CD4-positive, alpha-beta T cell treated with Interleukin-17A for 4 hours (primary cell): ENCODE measurements around the gene ERAL1.
"Not testable (repeated sequence)": the region's sequence is repeated elsewhere in the genome, so short reads cannot be mapped to it uniquely, and the experiment has no call there.

Experiments used
- DNase-seq: peaks from one replicate; pipeline ENCODE4 v3.0.0-alpha.2; 2020; ENCODE audit warnings: mixed read lengths

Gene ERAL1

DNA sequence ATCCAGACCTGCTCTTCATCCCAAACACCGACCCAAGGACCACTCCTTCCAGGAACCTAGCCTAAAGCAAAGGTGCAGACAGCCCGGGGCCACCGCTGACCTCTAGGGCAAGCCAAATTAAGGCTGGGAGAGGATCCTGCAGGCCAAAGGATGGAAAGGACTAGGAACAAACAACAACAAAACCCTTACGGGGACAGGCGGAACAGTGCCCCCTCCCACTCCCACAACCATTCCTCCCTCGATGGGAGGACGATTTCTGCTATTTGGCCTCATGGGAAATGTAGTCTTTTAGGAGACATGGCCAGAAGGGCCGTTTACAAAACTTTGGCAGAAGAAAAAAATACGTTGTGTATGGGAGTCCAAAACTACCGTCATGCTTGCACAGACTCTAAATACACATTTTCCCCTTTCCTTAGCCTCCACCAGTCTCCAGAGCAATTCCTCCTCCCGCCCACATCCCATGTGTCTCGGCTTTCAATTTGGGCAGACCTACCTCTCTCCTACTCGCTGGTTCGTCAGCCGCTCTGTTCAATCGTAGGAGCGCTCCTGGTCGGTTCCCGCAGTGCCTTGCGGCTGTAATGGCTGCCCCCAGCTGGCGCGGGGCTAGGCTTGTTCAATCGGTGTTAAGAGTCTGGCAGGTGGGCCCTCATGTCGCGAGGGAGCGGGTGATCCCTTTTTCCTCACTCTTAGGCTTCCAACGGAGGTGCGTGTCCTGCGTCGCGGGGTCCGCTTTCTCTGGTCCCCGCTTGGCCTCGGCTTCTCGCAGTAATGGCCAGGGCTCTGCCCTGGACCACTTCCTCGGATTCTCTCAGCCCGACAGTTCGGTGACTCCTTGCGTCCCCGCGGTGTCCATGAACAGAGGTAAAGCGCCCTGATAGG is at the start of gene ERAL1:
TSS of gene ERAL1 (plus strand) at position 560 of the 879 bp plus-strand sequence. CDS start at position 579, 19 bp downstream.
- DNase-seq, result peak; percentile 83

GRCh38 chr17:28807925-28808634 is 46.7 kb upstream of the ERAL1 start:
- DNase-seq, result no peak

GRCh38 chr17:28810437-28810836 is 44.4 kb upstream of the ERAL1 start:
- DNase-seq, result no peak

DNA sequence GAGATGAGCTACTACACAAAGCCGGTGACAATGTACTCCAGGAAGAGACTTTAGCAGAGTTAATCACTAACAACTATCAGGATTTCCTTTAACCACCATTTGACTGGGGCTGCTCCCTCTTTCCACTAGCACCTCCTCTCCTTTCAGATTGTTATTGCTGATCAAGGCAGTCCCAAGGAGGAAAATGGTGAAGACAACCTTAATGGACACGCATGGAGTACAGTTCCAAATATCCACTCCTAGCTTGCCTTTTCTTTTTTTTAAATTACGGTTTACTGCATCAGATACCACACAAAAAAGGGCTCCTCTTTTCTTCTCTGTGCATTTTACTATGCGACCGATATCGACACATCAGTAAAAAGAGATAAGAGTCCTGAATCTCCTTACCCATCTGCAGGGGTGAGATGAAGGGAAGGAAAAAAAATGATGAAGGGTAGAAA is 43.1 kb upstream of the ERAL1 start:
- peak; percentile 15 for DNase-seq

DNA sequence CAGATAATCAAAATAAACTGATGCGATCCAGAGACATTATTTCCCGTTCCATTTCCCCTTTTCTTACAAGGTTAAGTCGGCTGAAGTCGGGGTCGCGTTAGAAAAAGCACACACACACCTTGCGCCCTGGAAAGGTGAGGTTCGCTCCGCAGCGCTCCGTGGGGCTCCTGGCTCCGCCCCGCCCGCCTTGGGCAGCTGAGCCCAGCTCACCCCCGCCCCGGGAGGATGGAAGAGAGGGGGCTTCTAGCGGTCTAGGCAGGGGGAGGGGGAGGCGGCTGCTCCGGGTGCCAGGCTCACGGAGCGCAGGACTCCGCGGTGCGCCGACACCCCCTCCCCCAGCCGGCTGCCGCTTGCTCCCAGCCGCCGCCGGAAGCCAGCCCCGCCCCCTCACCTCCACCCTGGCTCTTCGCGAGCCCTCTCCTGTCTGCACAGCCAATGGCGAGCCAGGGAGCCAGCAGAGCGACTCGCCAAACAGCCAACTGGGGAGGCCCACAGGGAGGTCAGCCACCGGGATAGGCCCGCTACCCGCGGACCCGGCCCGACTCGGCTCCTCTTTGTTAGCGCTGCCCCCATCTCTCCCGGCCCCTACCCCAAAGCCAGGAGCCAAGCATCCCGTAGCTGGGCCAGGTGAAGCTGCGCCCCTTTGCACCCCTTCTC is 42.6 kb upstream of the ERAL1 start:
- DNase-seq, result peak; percentile 97

DNA sequence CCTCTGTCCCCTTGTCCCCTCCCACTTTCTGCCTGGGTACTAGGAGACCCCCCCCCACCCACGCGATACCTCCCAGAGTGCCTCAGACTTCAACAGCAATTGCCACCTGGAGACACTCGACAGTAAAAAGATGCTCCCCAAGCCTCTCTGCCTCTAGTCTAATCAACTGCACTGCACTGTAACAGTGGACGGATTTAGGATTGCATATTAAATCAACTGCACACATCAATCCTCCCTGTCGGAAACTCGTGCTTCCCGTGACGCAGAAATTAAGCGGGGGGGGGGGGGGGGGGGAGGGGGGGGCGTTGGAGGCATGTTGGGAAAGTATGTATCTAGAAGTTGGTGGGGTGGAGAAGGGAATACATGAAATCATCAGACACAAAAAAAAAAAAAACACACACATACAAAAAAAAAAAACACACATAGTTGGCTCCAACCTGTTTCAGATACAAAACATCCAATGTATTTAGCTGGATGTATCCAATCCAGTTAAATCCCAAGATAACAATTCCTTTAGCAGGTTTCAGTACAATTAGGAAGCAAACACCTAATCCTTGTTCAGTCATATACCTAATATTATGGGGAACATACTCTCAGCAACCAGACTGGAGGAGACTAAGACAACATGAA is 42.0 kb upstream of the ERAL1 start:
- peak; percentile 58 for DNase-seq

GRCh38 chr17:28816540-28816939 is 38.3 kb upstream of the ERAL1 start:
- no peak for DNase-seq

DNA sequence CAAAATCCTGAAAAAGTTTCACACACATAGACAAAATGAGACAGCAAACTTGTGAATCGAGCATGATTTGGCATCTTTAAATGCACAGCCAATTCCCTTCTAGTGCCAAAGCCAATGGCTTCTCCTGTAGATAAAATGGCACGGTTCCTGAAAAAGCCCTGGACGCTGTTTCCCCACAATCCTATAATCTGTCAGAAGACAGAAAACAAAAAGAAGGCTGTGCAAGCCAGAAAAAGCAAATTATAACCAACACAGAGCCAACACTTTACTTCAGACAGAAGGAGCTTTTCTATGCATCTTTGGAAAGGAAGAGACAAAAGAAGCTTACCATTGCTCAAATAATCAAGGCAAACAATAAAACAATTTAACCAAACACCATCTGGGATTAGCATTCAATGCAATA is 36.0 kb upstream of the ERAL1 start:
- no peak for DNase-seq

GRCh38 chr17:28819582-28819981 is 35.2 kb upstream of the ERAL1 start:
- no peak for DNase-seq

DNA sequence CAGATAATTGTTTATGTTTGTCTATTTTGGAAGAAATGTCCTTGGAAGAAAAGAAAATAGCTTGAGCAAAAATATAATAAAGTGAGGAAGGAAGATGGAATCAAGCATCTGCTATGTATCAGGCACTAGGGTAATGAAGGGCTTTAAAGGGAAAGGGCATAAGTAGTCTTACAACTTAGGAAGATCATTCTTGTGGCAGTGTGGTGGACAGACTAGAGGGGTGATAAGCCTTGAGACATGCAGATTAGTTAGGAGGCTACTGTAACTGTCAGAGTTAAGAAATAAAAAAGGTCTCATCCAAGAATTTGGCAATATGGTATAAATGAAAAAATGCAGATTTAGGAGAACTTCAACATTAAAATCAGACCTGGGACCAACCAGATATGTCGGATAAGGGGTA is 27.1 kb upstream of the ERAL1 start:
- no peak for DNase-seq

- no peak for DNase-seq
Measured at GRCh38 chr17:28828294-28829040, 26.3 kb upstream of the ERAL1 start.

DNA sequence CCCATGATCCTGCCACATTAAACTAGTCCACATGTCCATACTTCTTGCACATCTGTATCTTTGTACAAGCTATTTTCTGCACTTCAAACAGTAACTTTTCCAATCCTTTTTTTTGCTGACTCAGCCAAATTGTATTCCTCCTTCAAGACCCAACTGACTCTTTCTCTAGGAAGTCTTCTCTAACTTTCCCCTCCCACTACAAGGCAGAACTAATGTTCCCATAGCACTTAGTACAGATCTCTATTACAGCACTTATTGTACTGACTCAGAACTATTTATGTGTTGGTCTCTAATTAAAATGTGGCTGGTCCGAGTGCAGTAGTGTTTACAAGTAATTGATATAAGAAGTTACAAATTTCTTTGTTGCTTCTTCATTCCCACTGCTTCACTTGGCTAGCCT is 20.4 kb upstream of the ERAL1 start:
- DNase-seq, result no peak

DNA sequence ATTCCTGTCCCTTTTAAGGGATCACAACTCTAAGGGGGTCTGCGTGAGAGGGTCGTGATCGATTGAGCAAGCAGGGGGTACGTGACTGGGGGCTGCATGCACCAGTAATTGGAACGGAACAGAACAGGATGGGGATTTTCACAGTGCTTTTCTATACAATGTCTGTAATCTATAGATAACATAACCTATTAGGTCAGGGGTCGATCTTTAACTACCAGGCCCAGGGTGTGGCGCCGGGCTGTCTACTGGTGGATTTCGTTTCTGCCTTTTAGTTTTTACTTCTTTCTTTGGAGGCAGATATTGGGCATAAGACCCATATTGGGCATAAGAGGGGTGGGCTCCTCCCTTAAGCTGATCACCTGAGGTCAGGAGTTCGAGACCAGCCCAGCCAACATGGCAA is 18.3 kb upstream of the ERAL1 start:
- DNase-seq, result not testable (repeated sequence)

DNA sequence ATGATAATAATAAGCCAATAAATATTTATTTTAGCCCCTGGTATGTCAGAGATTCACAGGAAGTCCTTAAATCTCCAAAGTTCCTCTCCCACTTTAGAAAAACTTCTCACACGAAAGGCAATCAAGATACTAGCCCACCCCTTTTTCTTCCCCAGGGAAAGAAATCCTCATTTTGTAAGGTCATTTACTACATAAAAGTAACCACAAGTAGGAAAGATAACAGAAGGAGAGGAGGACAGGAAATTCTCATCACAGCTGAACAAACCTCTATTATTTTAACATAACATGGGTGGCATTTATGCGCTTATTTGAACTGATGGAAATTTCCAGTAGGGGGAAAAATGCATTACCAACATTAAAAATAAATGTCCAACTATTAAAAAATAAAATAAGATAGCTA is 15.6 kb upstream of the ERAL1 start:
- DNase-seq, result no peak

DNA sequence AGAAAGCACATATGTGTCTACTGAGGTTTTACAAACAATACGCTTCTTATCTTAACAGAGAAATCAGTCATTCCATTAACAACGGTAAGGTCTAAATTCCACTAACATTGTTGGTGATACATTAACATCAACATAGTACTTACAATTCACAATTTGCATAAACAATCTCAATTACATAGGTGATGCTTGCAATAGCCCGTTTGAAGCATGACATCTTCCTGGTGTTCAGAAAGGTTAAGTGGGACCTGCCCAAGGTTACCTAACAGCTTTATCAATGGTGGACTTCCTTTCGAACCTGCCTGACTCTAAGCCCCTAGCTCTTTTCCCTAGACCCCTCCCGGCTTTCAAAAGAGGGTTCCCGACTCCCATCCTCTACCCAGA is 12.9 kb upstream of the ERAL1 start:
- no peak for DNase-seq

- peak; percentile 88 for DNase-seq
Measured at GRCh38 chr17:28842282-28843012, 12.4 kb upstream of the ERAL1 start, which contains the start of gene FAM222B. Gene FAM222B (minus strand): TSS chr17:28842790. CDS start chr17:28766667, 76,123 bp downstream.

DNA sequence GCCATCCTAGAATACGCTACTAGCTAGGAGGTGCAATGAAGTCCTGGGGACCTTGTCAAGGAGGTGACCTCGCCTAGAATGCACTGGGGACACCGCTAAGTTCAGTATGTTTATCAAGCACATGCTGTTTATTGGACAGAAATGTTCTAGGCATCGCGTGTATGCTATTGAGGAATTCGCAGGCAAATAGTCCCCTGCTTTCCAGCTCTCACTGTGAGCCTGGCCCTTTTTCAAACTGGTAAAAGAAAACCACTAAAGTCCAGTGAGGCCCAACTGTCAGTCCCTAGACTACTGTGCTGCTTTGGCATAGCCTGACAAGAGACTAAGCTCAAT is 11.0 kb upstream of the ERAL1 start:
- DNase-seq, result no peak

GRCh38 chr17:28846231-28846630 is 8.6 kb upstream of the ERAL1 start:
- peak; percentile 10 for DNase-seq

GRCh38 chr17:28846699-28847098 is 8.1 kb upstream of the ERAL1 start:
- not testable (repeated sequence) for DNase-seq

DNA sequence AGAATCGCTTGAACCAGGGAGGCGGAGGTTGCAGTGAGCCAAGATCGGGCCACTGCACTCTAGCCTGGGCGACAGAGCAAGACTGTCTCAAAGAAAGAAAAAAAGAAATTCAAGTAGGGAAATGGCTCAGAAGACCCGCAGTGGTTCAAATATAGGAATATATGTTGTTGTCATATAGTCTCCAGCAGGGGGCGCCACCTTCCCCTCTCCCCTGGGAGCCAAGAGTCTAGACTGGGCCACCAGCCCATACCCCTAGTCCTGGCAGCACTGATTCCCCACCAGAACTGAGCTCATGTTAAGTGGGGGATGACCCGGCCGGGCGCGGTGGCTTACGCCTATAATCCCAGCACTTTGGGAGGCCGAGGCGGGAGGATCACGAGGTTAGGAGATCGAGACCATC is 6.1 kb upstream of the ERAL1 start:
- DNase-seq, result peak; percentile 75

DNA sequence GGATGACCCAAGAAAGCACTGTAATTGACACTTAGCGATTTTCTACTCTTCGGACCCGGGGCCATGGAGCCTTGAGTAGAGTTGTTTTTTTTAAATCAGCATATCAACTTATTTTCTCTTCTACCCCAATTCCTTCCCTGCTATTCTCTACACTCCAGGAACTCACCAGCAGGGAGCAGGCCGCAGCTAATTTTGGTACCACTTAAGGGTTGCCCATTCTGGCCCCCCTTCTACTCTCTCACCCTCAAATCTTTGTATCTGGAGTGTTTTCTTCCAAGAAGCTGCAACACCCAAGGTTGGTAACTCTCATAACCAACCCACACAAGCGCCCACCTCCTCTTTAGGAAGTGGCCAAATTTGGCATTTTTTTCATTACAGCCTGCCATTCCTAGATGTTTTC is 5.5 kb upstream of the ERAL1 start:
- DNase-seq, result no peak

DNA sequence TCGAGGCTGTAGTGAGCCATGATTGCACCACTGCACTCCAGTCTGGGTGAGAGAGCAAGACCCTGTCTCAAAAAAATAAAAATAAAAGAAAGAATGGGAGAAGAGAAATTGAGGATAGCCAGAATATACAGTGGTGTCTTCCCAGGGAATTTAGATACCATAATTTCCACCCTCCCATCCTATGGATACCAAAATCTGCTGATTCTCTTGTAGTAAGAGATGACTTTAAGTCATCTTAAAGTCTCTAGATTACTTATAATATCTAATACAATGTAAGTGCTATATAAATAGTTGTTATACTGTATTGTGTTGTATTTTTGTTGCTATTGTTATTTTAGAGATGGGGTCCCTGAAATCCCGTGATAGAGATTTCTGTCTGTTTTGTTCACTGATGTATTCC is 1.5 kb upstream of the ERAL1 start:
- DNase-seq, result no peak
